GM23338 (cell line): Measurements from ENCODE around the gene KMT2C. TPM values are rescaled to one million over a fixed set of nuclear protein-coding genes. Genes with fewer than 3 reads are reported as not detected.

Experiments
- ATAC-seq: fragments of 200-7000 bp; cut with Tn5 transposase; 3 replicates; pipeline ENCODE4 v1.9.1; 2020
- DNase-seq: peaks from one replicate; pipeline ENCODE4 v3.0.0-alpha.2; 2015; ENCODE audit warnings: low spot score
- H2AFZ ChIP-seq: fragments of 200-600 bp; sonication (generic); 2 replicates; pipeline ENCODE4 v1.8.0; 2016; ENCODE audit warnings: antibody characterized with exemption, mild to moderate bottlenecking, moderate library complexity
- H3F3A ChIP-seq: fragments of 200-600 bp; sonication (generic); replicated peaks from 2 replicates; pipeline ENCODE4 v1.8.0; 2017; ENCODE audit warnings: antibody characterized with exemption, mixed run types, low read depth
- H3K27ac ChIP-seq: fragments of 200-600 bp; sonication (generic); 2 replicates; pipeline ENCODE4 v1.6.1; 2016; ENCODE audit warnings: low read depth
- H3K27me3 ChIP-seq: fragments of 200-600 bp; sonication (generic); 2 replicates; pipeline ENCODE4 v1.8.0; 2016; ENCODE audit warnings: mild to moderate bottlenecking, mixed run types, moderate library complexity; ENCODE audit not compliant: insufficient read depth
- H3K36me3 ChIP-seq: fragments of 200-600 bp; sonication (generic); 2 replicates; pipeline ENCODE4 v1.8.0; 2016; ENCODE audit warnings: mild to moderate bottlenecking; ENCODE audit not compliant: insufficient read depth
- H3K4me1 ChIP-seq: fragments of 200-600 bp; sonication (generic); 2 replicates; pipeline ENCODE4 v1.8.0; 2016; ENCODE audit warnings: mild to moderate bottlenecking, moderate library complexity; ENCODE audit not compliant: insufficient read depth
- H3K4me2 ChIP-seq: fragments of 200-600 bp; sonication (generic); 2 replicates; pipeline ENCODE4 v1.7.1; 2017; ENCODE audit warnings: mixed run types
- H3K4me3 ChIP-seq: fragments of 200-600 bp; sonication (generic); 2 replicates; pipeline ENCODE4 v1.6.1; 2016; ENCODE audit warnings: mixed run types
- H3K79me2 ChIP-seq: fragments of 200-600 bp; sonication (generic); replicated peaks from 2 replicates; pipeline ENCODE4 v1.8.0; 2017; ENCODE audit warnings: mild to moderate bottlenecking; ENCODE audit not compliant: insufficient read depth
- H3K9me2 ChIP-seq: fragments of 200-600 bp; sonication (generic); 2 replicates; pipeline ENCODE4 v1.8.0; 2017; ENCODE audit not compliant: insufficient read depth
- H4K20me1 ChIP-seq: fragments of 200-600 bp; sonication (generic); replicated peaks from 2 replicates; pipeline ENCODE4 v1.8.0; 2017; ENCODE audit warnings: mild to moderate bottlenecking; ENCODE audit not compliant: insufficient read depth
- H3K27ac Mint-ChIP-seq: 2 replicates; pipeline ENCODE4 v1.8.0; 2020; ENCODE audit warnings: inconsistent platforms, mild to moderate bottlenecking, moderate library complexity, mixed read lengths
- H3K27me3 Mint-ChIP-seq: 3 replicates; pipeline ENCODE4 v1.8.0; 2022; ENCODE audit warnings: low read depth, mild to moderate bottlenecking, moderate library complexity, mixed read lengths, inconsistent platforms; ENCODE audit not compliant: insufficient read depth, poor library complexity
- H3K36me3 Mint-ChIP-seq: 3 replicates; pipeline ENCODE4 v1.8.0; 2021; ENCODE audit warnings: low read depth, mild to moderate bottlenecking, inconsistent platforms, moderate library complexity, mixed read lengths
- H3K4me1 Mint-ChIP-seq: 3 replicates; pipeline ENCODE4 v1.8.0; 2020; ENCODE audit warnings: mild to moderate bottlenecking, inconsistent platforms, mixed read lengths
- H3K4me3 Mint-ChIP-seq: 3 replicates; pipeline ENCODE4 v1.8.0; 2021; ENCODE audit warnings: moderate library complexity, mild to moderate bottlenecking, inconsistent platforms, mixed read lengths
- H3K9me3 Mint-ChIP-seq: 3 replicates; pipeline ENCODE4 v1.8.0; 2020; ENCODE audit warnings: moderate library complexity, mild to moderate bottlenecking, inconsistent platforms, mixed read lengths
- CREB1 ChIP-seq: fragments of 250-450 bp; sonication (Bioruptor Pico); IDR thresholded peaks from 2 replicates; pipeline ENCODE4 v1.5.0; 2020; ENCODE audit warnings: low read depth, mild to moderate bottlenecking, moderate library complexity
- CTCF ChIP-seq, 2 experiments: fragments of 200-600 bp in 1 of 2; sonication (generic) in 1 of 2; conservative IDR thresholded peaks; 2 replicates each; pipeline versions ENCODE4 v1.5.1 to v1.6.1; 2016 to 2017; ENCODE audit warnings: antibody characterized with exemption in 2 of 2, low read depth in 2 of 2, mild to moderate bottlenecking in 2 of 2, moderate library complexity in 1 of 2
- ETS1 ChIP-seq: IDR thresholded peaks from 2 replicates; pipeline ENCODE4 v1.6.1; 2016; ENCODE audit warnings: antibody characterized with exemption
- EZH2phosphoT487 ChIP-seq: fragments of 200-600 bp; sonication (generic); IDR thresholded peaks from one replicate; pipeline ENCODE4 v1.8.1; 2018; ENCODE audit warnings: antibody characterized with exemption; ENCODE audit not compliant: unreplicated experiment
- JUNB ChIP-seq: IDR thresholded peaks from one replicate; pipeline ENCODE4 v1.6.1; 2016; ENCODE audit warnings: antibody characterized with exemption; ENCODE audit not compliant: unreplicated experiment
- NANOG ChIP-seq: IDR thresholded peaks from 2 replicates; pipeline ENCODE4 v1.6.1; 2016; ENCODE audit warnings: antibody characterized with exemption, borderline replicate concordance
- POLR2AphosphoS5 ChIP-seq: IDR thresholded peaks from 2 replicates; pipeline ENCODE4 v1.6.1; 2016; ENCODE audit warnings: antibody characterized with exemption, low read depth
- REST ChIP-seq: IDR thresholded peaks from one replicate; pipeline ENCODE4 v1.6.1; 2018; ENCODE audit warnings: antibody characterized with exemption; ENCODE audit not compliant: unreplicated experiment
- STAT1 ChIP-seq: IDR thresholded peaks from one replicate; pipeline ENCODE4 v1.6.1; 2016; ENCODE audit warnings: antibody characterized with exemption; ENCODE audit not compliant: unreplicated experiment
- ZNF114 ChIP-seq: fragments of 250-450 bp; sonication (Bioruptor Pico); IDR thresholded peaks from 2 replicates; pipeline ENCODE4 v1.5.0; 2020; ENCODE audit warnings: mild to moderate bottlenecking, moderate library complexity
- ZNF331 ChIP-seq: fragments of 250-450 bp; sonication (Bioruptor Pico); IDR thresholded peaks from 2 replicates; pipeline ENCODE4 v1.5.0; 2020; ENCODE audit warnings: low read depth, mild to moderate bottlenecking, moderate library complexity
- ZNF462 ChIP-seq: fragments of 250-450 bp; sonication (Bioruptor Pico); IDR thresholded peaks from 2 replicates; pipeline ENCODE4 v1.5.0; 2020; ENCODE audit warnings: mild to moderate bottlenecking, moderate library complexity
- polyA plus RNA-seq: library from polyadenylated mRNA; unstranded; fragments of >200 nt; fragmentation: Nextera tagmentation; extraction: Ambion mirVana; gene quantifications from 2 replicates; pipeline ENCODE4 v1.2.1, GENCODE V29; 2016
- total RNA-seq: library from RNA; depleted of rRNA; stranded (reverse); fragments of >200 nt; shearing (Covaris generic); gene quantifications from 2 replicates; pipeline ENCODE4 v1.2.3, GENCODE V29; 2014

Gene KMT2C
- total and polyA plus RNA-seq, 2 experiments from 2014 or later = 11.4 to 39.0 TPM

GRCh38 chr7:152140560-152140959 lies 295.2 kb downstream of the KMT2C start:
- Mint-ChIP-seq H3K27ac (no peak overlapping the region), H3K27me3 (peaks cover 3% of the 10 kb centered on the region), H3K4me1 (peaks cover 8% of the 10 kb centered on the region), H3K9me3 (no peaks in the 10 kb centered on the region), H3K36me3 (peaks cover 35% of the 10 kb centered on the region), H3K4me3 (no peak overlapping the region)
- Histone ChIP-seq H3F3A (no peaks in the 10 kb centered on the region), H3K79me2 (no peaks in the 10 kb centered on the region), H3K4me1 (no peaks in the 10 kb centered on the region), H3K36me3 (no peaks in the 10 kb centered on the region; the same call in 1 of the 2 replicates), H4K20me1 (no peaks in the 10 kb centered on the region; the same call in 1 of the 2 replicates), H3K27me3 (no peaks in the 10 kb centered on the region), H2AFZ (no peak overlapping the region), H3K27ac (no peak overlapping the region), H3K4me2 (no peak overlapping the region), H3K4me3 (no peak overlapping the region), H3K9me2 (no peaks in the 10 kb centered on the region)
- TF ChIP-seq NANOG = no peak
- TF ChIP-seq ZNF331 (CRISPR knock-in tag) = no peak
- no peak for TF ChIP-seq REST
- no peak for TF ChIP-seq CTCF (conservative IDR thresholded peaks at IDR 0.05; ENCODE audit: low read depth in 2 of 2)
- TF ChIP-seq ETS1 = no peak
- no peak for TF ChIP-seq ZNF462
- no peak for TF ChIP-seq ZNF114 (CRISPR knock-in tag)
- no peak for TF ChIP-seq JUNB
- no peak for TF ChIP-seq STAT1
- no peak for TF ChIP-seq POLR2AphosphoS5
- no peak for TF ChIP-seq EZH2phosphoT487
- no peak for TF ChIP-seq CREB1 (CRISPR knock-in tag)
- no peak for DNase-seq
- ATAC-seq = no peak
